HepG2 (cell line): ENCODE results near the gene OR1S2. TPM values are rescaled to one million over a fixed set of nuclear protein-coding genes. Genes with fewer than 3 reads are reported as not detected.

ENCODE experiments used
- FOSL2 ChIP-seq: sonication (generic); formaldehyde crosslinking; IDR thresholded peaks from 2 replicates; pipeline ENCODE4 v1.4.0; 2020; ENCODE audit warnings: missing genetic modification reagents
- HDAC2 ChIP-seq: sonication (generic); formaldehyde crosslinking; IDR thresholded peaks from 2 replicates; pipeline ENCODE4 v1.4.0; 2020; ENCODE audit warnings: missing genetic modification reagents
- HNF4A ChIP-seq: sonication (generic); formaldehyde crosslinking; IDR thresholded peaks from 2 replicates; pipeline ENCODE4 v1.4.0; 2020; ENCODE audit warnings: missing genetic modification reagents
- NAIF1 ChIP-seq: sonication (generic); formaldehyde crosslinking; IDR thresholded peaks from 2 replicates; pipeline ENCODE4 v1.5.0; 2020; ENCODE audit warnings: mild to moderate bottlenecking, missing genetic modification reagents, borderline replicate concordance
- NFRKB ChIP-seq: fragments of 450-650 bp; IDR thresholded peaks from 2 replicates; pipeline ENCODE4 v1.6.1; 2017
- POLR2A ChIP-seq, 2 experiments: IDR thresholded peaks; 2 replicates each; pipeline ENCODE4 v1.6.1; 2011; ENCODE audit warnings: low read depth in 2 of 2, low read length in 2 of 2, mild to moderate bottlenecking in 1 of 2, moderate library complexity in 1 of 2; ENCODE audit not compliant: insufficient read depth in 1 of 2
- THAP11 ChIP-seq: IDR thresholded peaks from 2 replicates; pipeline ENCODE4 v1.6.1; 2016; ENCODE audit warnings: missing biosample characterization, missing genetic modification reagents
- ZNF160 ChIP-seq: sonication (generic); formaldehyde crosslinking; IDR thresholded peaks from 2 replicates; pipeline ENCODE4 v1.8.0; 2022; ENCODE audit warnings: mild to moderate bottlenecking, inconsistent platforms, missing genetic modification reagents
- ZNF431 ChIP-seq: sonication (generic); formaldehyde crosslinking; IDR thresholded peaks from 2 replicates; pipeline ENCODE4 v1.9.0; 2022; ENCODE audit warnings: missing genetic modification reagents, low read depth, mild to moderate bottlenecking, borderline replicate concordance
- polyA plus RNA-seq, 8 experiments: library from polyadenylated mRNA; depleted of rRNA in 3 of 8; stranded (reverse) in 7 of 8; unstranded in 1 of 8; fragments of >200 nt; fragmentation: Illumina TruSeq in 4 of 8; extraction: Trizol in 4 of 8; gene quantifications; 2 replicates each; pipeline versions ENCODE4 v1.2.1 to v1.2.3, GENCODE V29; 2011 to 2016; ENCODE audit warnings: low read depth in 4 of 8, missing spikeins in 1 of 8, mixed read lengths in 1 of 8; ENCODE audit not compliant: insufficient read depth in 1 of 8
- total RNA-seq, 5 experiments: library from RNA; depleted of rRNA; stranded (reverse); fragments of >200 nt; fragmentation: Illumina TruSeq; extraction: Trizol; gene quantifications; 2 replicates each; pipeline ENCODE4 v1.2.3, GENCODE V29; 2016; ENCODE audit warnings: low read depth in 1 of 5
- TF ChIP-seq, protein P1 (sequence below): sonication (generic); formaldehyde crosslinking; IDR thresholded peaks from 2 replicates; pipeline ENCODE4 v1.5.0; 2020; ENCODE audit warnings: mild to moderate bottlenecking, missing genetic modification reagents, borderline replicate concordance
- TF ChIP-seq, protein P2 (sequence below): sonication (generic); formaldehyde crosslinking; IDR thresholded peaks from 2 replicates; pipeline ENCODE4 v1.8.0; 2022; ENCODE audit warnings: low read depth, missing genetic modification reagents
- TF ChIP-seq, protein P3 (sequence below): sonication (generic); formaldehyde crosslinking; IDR thresholded peaks from 2 replicates; pipeline ENCODE4 v1.8.0; 2022; ENCODE audit warnings: mild to moderate bottlenecking, missing genetic modification reagents, moderate library complexity
- TF ChIP-seq, protein P4 (sequence below): IDR thresholded peaks from 2 replicates; pipeline ENCODE4 v1.6.1; 2016; ENCODE audit warnings: mild to moderate bottlenecking
- TF ChIP-seq, protein P5 (sequence below): sonication (generic); formaldehyde crosslinking; IDR thresholded peaks from 2 replicates; pipeline ENCODE4; 2020; ENCODE audit warnings: missing genetic modification reagents, mild to moderate bottlenecking, borderline replicate concordance

Gene OR1S2
- total and polyA plus RNA-seq, 2 of the 13 experiments (the other 11 are each of a cell fraction or from before 2014, with no cell fraction given) = not detected

DNA sequence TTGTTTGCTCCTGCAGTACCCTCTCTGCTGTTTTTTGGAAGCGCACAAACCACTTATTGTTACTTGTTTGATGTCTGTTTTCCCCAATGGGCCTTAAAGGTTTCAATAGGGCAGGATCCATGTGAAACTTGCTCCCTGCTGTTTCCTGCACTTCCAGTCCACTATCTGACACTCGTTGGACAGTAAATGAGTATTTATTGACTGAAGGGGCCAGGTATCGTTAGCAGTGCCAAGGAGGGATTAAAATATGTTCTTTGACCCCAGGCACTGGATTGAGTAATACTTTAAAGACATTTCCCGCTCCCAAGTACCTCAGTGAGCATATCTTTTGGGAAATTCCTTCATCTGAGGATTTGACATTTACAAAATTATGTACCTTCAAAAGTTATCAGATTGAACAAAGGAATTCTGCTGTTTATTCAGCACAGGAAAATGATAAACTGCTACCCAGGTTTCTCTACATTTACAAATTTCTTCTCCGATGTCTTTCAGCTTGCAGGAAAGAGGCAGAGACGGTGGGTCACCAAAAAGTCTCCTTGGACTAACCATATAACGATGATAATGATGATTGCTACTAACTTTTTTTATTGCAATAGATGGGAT is 38.3 kb downstream of the OR1S2 start (continued):
- no peak for TF ChIP-seq NAIF1
- TF ChIP-seq ZNF431 (CRISPR knock-in tag) = no peak
- peak; percentile 99 for TF ChIP-seq HNF4A (CRISPR knock-in tag)
- TF ChIP-seq, protein P1, sequence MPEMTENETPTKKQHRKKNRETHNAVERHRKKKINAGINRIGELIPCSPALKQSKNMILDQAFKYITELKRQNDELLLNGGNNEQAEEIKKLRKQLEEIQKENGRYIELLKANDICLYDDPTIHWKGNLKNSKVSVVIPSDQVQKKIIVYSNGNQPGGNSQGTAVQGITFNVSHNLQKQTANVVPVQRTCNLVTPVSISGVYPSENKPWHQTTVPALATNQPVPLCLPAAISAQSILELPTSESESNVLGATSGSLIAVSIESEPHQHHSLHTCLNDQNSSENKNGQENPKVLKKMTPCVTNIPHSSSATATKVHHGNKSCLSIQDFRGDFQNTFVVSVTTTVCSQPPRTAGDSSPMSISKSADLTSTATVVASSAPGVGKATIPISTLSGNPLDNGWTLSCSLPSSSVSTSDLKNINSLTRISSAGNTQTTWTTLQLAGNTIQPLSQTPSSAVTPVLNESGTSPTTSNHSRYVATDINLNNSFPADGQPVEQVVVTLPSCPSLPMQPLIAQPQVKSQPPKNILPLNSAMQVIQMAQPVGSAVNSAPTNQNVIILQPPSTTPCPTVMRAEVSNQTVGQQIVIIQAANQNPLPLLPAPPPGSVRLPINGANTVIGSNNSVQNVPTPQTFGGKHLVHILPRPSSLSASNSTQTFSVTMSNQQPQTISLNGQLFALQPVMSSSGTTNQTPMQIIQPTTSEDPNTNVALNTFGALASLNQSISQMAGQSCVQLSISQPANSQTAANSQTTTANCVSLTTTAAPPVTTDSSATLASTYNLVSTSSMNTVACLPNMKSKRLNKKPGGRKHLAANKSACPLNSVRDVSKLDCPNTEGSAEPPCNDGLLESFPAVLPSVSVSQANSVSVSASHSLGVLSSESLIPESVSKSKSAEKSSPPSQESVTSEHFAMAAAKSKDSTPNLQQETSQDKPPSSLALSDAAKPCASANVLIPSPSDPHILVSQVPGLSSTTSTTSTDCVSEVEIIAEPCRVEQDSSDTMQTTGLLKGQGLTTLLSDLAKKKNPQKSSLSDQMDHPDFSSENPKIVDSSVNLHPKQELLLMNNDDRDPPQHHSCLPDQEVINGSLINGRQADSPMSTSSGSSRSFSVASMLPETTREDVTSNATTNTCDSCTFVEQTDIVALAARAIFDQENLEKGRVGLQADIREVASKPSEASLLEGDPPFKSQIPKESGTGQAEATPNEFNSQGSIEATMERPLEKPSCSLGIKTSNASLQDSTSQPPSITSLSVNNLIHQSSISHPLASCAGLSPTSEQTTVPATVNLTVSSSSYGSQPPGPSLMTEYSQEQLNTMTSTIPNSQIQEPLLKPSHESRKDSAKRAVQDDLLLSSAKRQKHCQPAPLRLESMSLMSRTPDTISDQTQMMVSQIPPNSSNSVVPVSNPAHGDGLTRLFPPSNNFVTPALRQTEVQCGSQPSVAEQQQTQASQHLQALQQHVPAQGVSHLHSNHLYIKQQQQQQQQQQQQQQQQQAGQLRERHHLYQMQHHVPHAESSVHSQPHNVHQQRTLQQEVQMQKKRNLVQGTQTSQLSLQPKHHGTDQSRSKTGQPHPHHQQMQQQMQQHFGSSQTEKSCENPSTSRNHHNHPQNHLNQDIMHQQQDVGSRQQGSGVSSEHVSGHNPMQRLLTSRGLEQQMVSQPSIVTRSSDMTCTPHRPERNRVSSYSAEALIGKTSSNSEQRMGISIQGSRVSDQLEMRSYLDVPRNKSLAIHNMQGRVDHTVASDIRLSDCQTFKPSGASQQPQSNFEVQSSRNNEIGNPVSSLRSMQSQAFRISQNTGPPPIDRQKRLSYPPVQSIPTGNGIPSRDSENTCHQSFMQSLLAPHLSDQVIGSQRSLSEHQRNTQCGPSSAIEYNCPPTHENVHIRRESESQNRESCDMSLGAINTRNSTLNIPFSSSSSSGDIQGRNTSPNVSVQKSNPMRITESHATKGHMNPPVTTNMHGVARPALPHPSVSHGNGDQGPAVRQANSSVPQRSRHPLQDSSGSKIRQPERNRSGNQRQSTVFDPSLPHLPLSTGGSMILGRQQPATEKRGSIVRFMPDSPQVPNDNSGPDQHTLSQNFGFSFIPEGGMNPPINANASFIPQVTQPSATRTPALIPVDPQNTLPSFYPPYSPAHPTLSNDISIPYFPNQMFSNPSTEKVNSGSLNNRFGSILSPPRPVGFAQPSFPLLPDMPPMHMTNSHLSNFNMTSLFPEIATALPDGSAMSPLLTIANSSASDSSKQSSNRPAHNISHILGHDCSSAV (CRISPR knock-in tag) = no peak
- no peak for TF ChIP-seq POLR2A (IDR thresholded peaks at IDR 0.05; ENCODE audit: insufficient read depth in 1 of 2, low read depth in 2 of 2, low read length in 2 of 2)
- TF ChIP-seq THAP11 (CRISPR knock-in tag) = peak; percentile 56; the same call in 1 of the 2 replicates
- TF ChIP-seq, protein P2, sequence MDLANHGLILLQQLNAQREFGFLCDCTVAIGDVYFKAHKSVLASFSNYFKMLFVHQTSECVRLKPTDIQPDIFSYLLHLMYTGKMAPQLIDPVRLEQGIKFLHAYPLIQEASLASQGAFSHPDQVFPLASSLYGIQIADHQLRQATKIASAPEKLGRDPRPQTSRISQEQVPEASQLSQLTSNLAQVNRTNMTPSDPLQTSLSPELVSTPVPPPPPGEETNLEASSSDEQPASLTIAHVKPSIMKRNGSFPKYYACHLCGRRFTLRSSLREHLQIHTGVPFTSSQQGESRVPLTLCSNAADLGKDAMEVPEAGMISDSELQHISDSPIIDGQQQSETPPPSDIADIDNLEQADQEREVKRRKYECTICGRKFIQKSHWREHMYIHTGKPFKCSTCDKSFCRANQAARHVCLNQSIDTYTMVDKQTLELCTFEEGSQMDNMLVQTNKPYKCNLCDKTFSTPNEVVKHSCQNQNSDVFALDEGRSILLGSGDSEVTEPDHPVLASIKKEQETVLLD (CRISPR knock-in tag) = peak; percentile 56
- TF ChIP-seq, protein P3, sequence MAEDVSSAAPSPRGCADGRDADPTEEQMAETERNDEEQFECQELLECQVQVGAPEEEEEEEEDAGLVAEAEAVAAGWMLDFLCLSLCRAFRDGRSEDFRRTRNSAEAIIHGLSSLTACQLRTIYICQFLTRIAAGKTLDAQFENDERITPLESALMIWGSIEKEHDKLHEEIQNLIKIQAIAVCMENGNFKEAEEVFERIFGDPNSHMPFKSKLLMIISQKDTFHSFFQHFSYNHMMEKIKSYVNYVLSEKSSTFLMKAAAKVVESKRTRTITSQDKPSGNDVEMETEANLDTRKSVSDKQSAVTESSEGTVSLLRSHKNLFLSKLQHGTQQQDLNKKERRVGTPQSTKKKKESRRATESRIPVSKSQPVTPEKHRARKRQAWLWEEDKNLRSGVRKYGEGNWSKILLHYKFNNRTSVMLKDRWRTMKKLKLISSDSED = no peak
- peak; percentile 91 for TF ChIP-seq HDAC2 (CRISPR knock-in tag)
- TF ChIP-seq, protein P4, sequence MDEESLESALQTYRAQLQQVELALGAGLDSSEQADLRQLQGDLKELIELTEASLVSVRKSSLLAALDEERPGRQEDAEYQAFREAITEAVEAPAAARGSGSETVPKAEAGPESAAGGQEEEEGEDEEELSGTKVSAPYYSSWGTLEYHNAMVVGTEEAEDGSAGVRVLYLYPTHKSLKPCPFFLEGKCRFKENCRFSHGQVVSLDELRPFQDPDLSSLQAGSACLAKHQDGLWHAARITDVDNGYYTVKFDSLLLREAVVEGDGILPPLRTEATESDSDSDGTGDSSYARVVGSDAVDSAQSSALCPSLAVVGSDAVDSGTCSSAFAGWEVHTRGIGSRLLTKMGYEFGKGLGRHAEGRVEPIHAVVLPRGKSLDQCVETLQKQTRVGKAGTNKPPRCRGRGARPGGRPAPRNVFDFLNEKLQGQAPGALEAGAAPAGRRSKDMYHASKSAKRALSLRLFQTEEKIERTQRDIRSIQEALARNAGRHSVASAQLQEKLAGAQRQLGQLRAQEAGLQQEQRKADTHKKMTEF = peak; percentile 92; the same call in 1 of the 2 replicates
- TF ChIP-seq, protein P5, sequence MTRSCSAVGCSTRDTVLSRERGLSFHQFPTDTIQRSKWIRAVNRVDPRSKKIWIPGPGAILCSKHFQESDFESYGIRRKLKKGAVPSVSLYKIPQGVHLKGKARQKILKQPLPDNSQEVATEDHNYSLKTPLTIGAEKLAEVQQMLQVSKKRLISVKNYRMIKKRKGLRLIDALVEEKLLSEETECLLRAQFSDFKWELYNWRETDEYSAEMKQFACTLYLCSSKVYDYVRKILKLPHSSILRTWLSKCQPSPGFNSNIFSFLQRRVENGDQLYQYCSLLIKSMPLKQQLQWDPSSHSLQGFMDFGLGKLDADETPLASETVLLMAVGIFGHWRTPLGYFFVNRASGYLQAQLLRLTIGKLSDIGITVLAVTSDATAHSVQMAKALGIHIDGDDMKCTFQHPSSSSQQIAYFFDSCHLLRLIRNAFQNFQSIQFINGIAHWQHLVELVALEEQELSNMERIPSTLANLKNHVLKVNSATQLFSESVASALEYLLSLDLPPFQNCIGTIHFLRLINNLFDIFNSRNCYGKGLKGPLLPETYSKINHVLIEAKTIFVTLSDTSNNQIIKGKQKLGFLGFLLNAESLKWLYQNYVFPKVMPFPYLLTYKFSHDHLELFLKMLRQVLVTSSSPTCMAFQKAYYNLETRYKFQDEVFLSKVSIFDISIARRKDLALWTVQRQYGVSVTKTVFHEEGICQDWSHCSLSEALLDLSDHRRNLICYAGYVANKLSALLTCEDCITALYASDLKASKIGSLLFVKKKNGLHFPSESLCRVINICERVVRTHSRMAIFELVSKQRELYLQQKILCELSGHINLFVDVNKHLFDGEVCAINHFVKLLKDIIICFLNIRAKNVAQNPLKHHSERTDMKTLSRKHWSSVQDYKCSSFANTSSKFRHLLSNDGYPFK (CRISPR knock-in tag) = no peak
- no peak for TF ChIP-seq NFRKB
- TF ChIP-seq FOSL2 (CRISPR knock-in tag) = peak; percentile 80
- TF ChIP-seq ZNF160 (CRISPR knock-in tag) = no peak
